ENCODE measurements around the gene ARHGEF1. TPM values are rescaled to one million over a fixed set of nuclear protein-coding genes. Genes with fewer than 3 reads are reported as not detected.

The ARHGEF1 gene
- total and polyA plus RNA-seq, 2 experiments from 2014 or later: 40.1 to 49.9 TPM

DNA sequence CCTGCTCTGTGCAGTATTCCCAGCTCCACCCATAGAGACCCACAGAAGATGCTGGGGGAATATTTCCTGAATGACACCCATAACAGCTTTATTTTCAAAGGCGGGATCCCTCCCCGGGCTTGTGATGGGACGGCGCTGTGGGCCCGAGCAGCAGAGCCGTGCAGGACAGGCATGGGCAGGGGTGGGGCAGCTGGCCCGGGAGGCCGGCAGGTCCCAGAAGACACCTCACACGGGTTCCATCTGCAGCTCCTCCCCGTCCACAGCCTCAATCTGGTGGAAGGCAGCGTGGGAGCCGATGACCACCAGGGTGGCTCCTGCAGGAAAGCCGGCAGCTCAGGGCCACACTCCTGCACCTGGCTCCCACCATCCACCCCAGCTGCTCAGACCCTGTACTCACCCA, 73.6 kb downstream of the ARHGEF1 start:
- H3K27ac ChIP-seq: no peak overlapping the region
- no peaks in the 10 kb centered on the region for H3K9me3 ChIP-seq (ENCODE audit: low read depth)
- H3K27me3 ChIP-seq: no peaks in the 10 kb centered on the region
- H3K4me1 ChIP-seq (ENCODE audit: low read depth): no peaks in the 10 kb centered on the region
- no peak for DNase-seq (ENCODE audit: low read depth in 1 of 2, low spot score in 1 of 2)
- H3K4me3 ChIP-seq: no peak overlapping the region
- H3K36me3 ChIP-seq: no peaks in the 10 kb centered on the region
- TF ChIP-seq, protein P1, sequence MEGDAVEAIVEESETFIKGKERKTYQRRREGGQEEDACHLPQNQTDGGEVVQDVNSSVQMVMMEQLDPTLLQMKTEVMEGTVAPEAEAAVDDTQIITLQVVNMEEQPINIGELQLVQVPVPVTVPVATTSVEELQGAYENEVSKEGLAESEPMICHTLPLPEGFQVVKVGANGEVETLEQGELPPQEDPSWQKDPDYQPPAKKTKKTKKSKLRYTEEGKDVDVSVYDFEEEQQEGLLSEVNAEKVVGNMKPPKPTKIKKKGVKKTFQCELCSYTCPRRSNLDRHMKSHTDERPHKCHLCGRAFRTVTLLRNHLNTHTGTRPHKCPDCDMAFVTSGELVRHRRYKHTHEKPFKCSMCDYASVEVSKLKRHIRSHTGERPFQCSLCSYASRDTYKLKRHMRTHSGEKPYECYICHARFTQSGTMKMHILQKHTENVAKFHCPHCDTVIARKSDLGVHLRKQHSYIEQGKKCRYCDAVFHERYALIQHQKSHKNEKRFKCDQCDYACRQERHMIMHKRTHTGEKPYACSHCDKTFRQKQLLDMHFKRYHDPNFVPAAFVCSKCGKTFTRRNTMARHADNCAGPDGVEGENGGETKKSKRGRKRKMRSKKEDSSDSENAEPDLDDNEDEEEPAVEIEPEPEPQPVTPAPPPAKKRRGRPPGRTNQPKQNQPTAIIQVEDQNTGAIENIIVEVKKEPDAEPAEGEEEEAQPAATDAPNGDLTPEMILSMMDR (IDR thresholded peaks at IDR 0.05; ENCODE audit: low read depth, low read length): no peak

Other genes starting within 250 kb of the ARHGEF1 start
- not detected in 2 replicates for gene CEACAM7, start 194.9 kb upstream of the ARHGEF1 start, total RNA-seq
- not detected in 2 replicates for gene CEACAM7, start 194.9 kb upstream of the ARHGEF1 start, polyA plus RNA-seq
- not detected in 2 replicates for gene CEACAM5, start 174.6 kb upstream of the ARHGEF1 start, total RNA-seq
- not detected in 2 replicates for gene CEACAM5, start 174.6 kb upstream of the ARHGEF1 start, polyA plus RNA-seq
- not detected in 2 replicates for gene CEACAM6, start 127.7 kb upstream of the ARHGEF1 start, total RNA-seq
- not detected in 2 replicates for gene CEACAM6, start 127.7 kb upstream of the ARHGEF1 start, polyA plus RNA-seq
- not detected in 2 replicates for gene CEACAM3, start 86.6 kb upstream of the ARHGEF1 start, total RNA-seq
- not detected in 2 replicates for gene CEACAM3, start 86.6 kb upstream of the ARHGEF1 start, polyA plus RNA-seq
- not detected in 2 replicates for gene LYPD4, start 38.5 kb upstream of the ARHGEF1 start, total RNA-seq
- not detected in 2 replicates for gene LYPD4, start 38.5 kb upstream of the ARHGEF1 start, polyA plus RNA-seq
- not detected in 2 replicates for gene DMRTC2, start 38.1 kb upstream of the ARHGEF1 start, total RNA-seq
- not detected in 2 replicates for gene DMRTC2, start 38.1 kb upstream of the ARHGEF1 start, polyA plus RNA-seq
- gene RPS19, start 22.9 kb upstream of the ARHGEF1 start, total RNA-seq: 1,651 and 2,830 TPM in 2 replicates
- gene RPS19, start 22.9 kb upstream of the ARHGEF1 start, polyA plus RNA-seq: 1,323 and 1,693 TPM in 2 replicates
- 0.11 TPM in 1 of 2 replicates, not detected in the other for gene CD79A, start 5.9 kb upstream of the ARHGEF1 start, total RNA-seq
- gene CD79A, start 5.9 kb upstream of the ARHGEF1 start, polyA plus RNA-seq: 0.22 and 0.24 TPM in 2 replicates
- 1.0 TPM in 1 of 2 replicates, not detected in the other for gene ERFL, start 45.3 kb downstream of the ARHGEF1 start, total RNA-seq
- 0.06 TPM in 1 of 2 replicates, not detected in the other for gene ERFL, start 45.3 kb downstream of the ARHGEF1 start, polyA plus RNA-seq
- 151 and 212 TPM in 2 replicates for gene RABAC1, start 76.1 kb downstream of the ARHGEF1 start, total RNA-seq
- 245 and 270 TPM in 2 replicates for gene RABAC1, start 76.1 kb downstream of the ARHGEF1 start, polyA plus RNA-seq
- gene ATP1A3, start 111.0 kb downstream of the ARHGEF1 start, total RNA-seq: 4.5 and 6.1 TPM in 2 replicates
- 8.1 and 9.9 TPM in 2 replicates for gene ATP1A3, start 111.0 kb downstream of the ARHGEF1 start, polyA plus RNA-seq
- gene GRIK5, start 187.0 kb downstream of the ARHGEF1 start, total RNA-seq: 9.1 and 11.8 TPM in 2 replicates
- 3.4 and 6.3 TPM in 2 replicates for gene GRIK5, start 187.0 kb downstream of the ARHGEF1 start, polyA plus RNA-seq
- 29.2 and 36.2 TPM in 2 replicates for gene ZNF574, start 193.0 kb downstream of the ARHGEF1 start, total RNA-seq
- gene ZNF574, start 193.0 kb downstream of the ARHGEF1 start, polyA plus RNA-seq: 23.9 and 32.5 TPM in 2 replicates
- not detected in 2 replicates for gene POU2F2, start 249.3 kb downstream of the ARHGEF1 start, total RNA-seq
- 0.12 and 0.31 TPM in 2 replicates for gene POU2F2, start 249.3 kb downstream of the ARHGEF1 start, polyA plus RNA-seq